ENCODE results near the gene ANXA2. TPM values are rescaled to one million over a fixed set of nuclear protein-coding genes. Genes with fewer than 3 reads are reported as not detected.

The ANXA2 gene
- total RNA-seq, 4 donors from 2014 or later, result 376 to 811 (median 549) TPM

- Histone ChIP-seq H3K27ac (peak overlapping the region; percentile 46 to 63), H3K36me3 (no peaks in the 10 kb centered on the region), H3K9me3 (no peaks in the 10 kb centered on the region), H3K27me3 (no peaks in the 10 kb centered on the region), H3K4me1 (peaks cover 0 to 2% of the 10 kb centered on the region in 2 donors), H3K4me3 (no peak overlapping the region)
- TF ChIP-seq POLR2A (IDR thresholded peaks at IDR 0.05) (no peak), CTCF (IDR thresholded peaks at IDR 0.05) (no peak)
- no peak for DNase-seq
- intact Hi-C loops (cut with DNase I; ENCODE audit: low total_unique reads), result no loop called here
Observed at GRCh38 chr15:60358935-60359682, 38.7 kb downstream of the ANXA2 start.

- intact Hi-C loops (cut with DNase I; ENCODE audit: low total_unique reads), result no loop called here
- Histone ChIP-seq H3K4me3 (no peak overlapping the region), H3K4me1 (no peaks in the 10 kb centered on the region), H3K9me3 (no peaks in the 10 kb centered on the region), H3K27ac (no peak overlapping the region), H3K27me3 (no peaks in the 10 kb centered on the region), H3K36me3 (no peaks in the 10 kb centered on the region)
- no peak for DNase-seq
- TF ChIP-seq CTCF (IDR thresholded peaks at IDR 0.05) (no peak), POLR2A (IDR thresholded peaks at IDR 0.05) (no peak)
Observed at GRCh38 chr15:60356832-60357231, 41.0 kb downstream of the ANXA2 start.

GRCh38 chr15:60355148-60355857 is 42.5 kb downstream of the ANXA2 start:
- no peaks in the 10 kb centered on the region for H3K36me3 ChIP-seq
- intact Hi-C loops (cut with DNase I; ENCODE audit: low total_unique reads), result no loop called here
- DNase-seq, result no peak
- H3K27ac ChIP-seq, result no peak overlapping the region
- no peaks in the 10 kb centered on the region for H3K27me3 ChIP-seq
- TF ChIP-seq CTCF (IDR thresholded peaks at IDR 0.05), result no peak
- TF ChIP-seq POLR2A (IDR thresholded peaks at IDR 0.05), result no peak
- no peaks in the 10 kb centered on the region for H3K4me1 ChIP-seq
- H3K9me3 ChIP-seq, result no peaks in the 10 kb centered on the region
- H3K4me3 ChIP-seq, result no peak overlapping the region

DNA sequence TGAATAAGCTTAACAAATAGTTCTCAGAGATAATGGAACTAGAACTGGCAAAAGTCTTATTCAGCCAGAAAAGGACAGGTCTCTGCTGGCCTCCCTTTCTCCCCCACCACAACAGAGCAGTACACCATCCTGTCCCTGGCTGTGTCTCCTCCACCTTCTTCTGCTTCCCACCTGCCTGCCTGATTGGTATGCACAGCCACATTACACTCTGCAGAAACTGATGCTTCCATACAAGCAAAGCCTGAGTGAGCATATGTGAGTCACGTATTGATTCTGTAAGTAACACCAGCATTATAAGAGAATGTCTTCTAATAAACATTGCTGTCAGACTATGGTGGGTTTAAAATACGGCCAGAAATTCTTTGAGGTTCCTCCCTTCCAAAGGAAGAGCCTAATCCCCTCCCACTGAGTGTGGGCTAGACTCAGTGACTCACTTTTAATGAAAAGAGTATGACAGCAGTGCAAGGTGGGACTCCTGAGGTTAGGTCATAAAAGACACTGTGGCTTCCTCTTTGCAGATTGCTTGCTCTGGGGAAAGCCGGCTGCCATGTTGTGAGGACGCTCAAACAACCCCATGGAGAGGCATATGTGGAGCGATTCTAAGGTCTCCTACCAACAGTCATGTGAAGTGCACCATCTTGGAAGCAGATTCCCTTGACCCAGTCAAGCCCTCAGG is 44.4 kb downstream of the ANXA2 start:
- H3K36me3 ChIP-seq, result no peaks in the 10 kb centered on the region
- no peak for TF ChIP-seq CTCF (IDR thresholded peaks at IDR 0.05)
- no peak for TF ChIP-seq POLR2A (IDR thresholded peaks at IDR 0.05)
- intact Hi-C loops (cut with DNase I; ENCODE audit: low total_unique reads), result no loop called here

DNA sequence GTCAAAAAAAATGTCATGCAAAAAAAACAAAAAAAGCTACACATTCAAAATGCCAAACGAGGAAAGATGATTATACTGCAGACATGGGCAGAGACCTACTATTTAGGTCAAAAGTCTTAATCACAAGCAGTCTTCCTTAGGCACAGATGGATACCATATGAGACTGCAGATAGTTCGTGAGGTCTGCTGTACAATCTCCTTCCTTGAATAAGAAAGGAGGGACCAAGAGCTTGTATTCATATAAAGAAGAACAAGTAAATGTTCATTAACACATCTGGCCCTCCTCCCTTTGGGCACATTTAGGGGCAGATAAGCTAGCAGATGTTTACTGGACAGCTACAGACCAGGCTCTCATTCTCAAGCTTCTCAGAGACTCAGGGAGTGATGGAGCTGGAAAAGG is 45.3 kb downstream of the ANXA2 start:
- H3K27me3 ChIP-seq, result no peaks in the 10 kb centered on the region

More for the DNA sequence above, 44.4 kb downstream of the ANXA2 start:
- Histone ChIP-seq H3K4me3 (no peak overlapping the region), H3K27me3 (no peaks in the 10 kb centered on the region), H3K27ac (no peak overlapping the region), H3K4me1 (no peaks in the 10 kb centered on the region), H3K9me3 (no peaks in the 10 kb centered on the region)
- DNase-seq, result no peak

More for the DNA sequence above, 45.3 kb downstream of the ANXA2 start:
- intact Hi-C loops (cut with DNase I; ENCODE audit: low total_unique reads), result no loop called here
- H3K9me3 ChIP-seq, result no peaks in the 10 kb centered on the region
- no peak overlapping the region for H3K27ac ChIP-seq
- H3K4me3 ChIP-seq, result no peak overlapping the region
- no peak for DNase-seq
- H3K4me1 ChIP-seq, result no peaks in the 10 kb centered on the region
- H3K36me3 ChIP-seq, result no peaks in the 10 kb centered on the region
- TF ChIP-seq CTCF (IDR thresholded peaks at IDR 0.05) (no peak), POLR2A (IDR thresholded peaks at IDR 0.05) (no peak)
